GM12878 (cell line): ENCODE measurements around the gene CLIC5. TPM values are rescaled to one million over a fixed set of nuclear protein-coding genes. Genes with fewer than 3 reads are reported as not detected.
A peak's percentile ranks its signal among the peaks of the same experiment; 100 is the strongest.

Experiments used
- BMI1 ChIP-seq: fragments of 450-650 bp; IDR thresholded peaks from 2 replicates; pipeline ENCODE4 v1.6.1; 2016; ENCODE audit warnings: mild to moderate bottlenecking, moderate library complexity, borderline replicate concordance
- CHD1 ChIP-seq: IDR thresholded peaks from 2 replicates; pipeline ENCODE4 v1.6.1; 2012; ENCODE audit warnings: low read depth, low read length, improper control_type of control experiment
- CHD4 ChIP-seq: fragments of 200-600 bp; sonication (generic); IDR thresholded peaks from 2 replicates; pipeline ENCODE4 v1.6.1; 2016; ENCODE audit warnings: mild to moderate bottlenecking
- ETV6 ChIP-seq, 2 experiments: fragments of 450-650 bp in 1 of 2; IDR thresholded peaks in 1 of 2; conservative IDR thresholded peaks in 1 of 2; 2 replicates each; pipeline ENCODE4 v1.6.1; 2014; ENCODE audit warnings: antibody characterized with exemption in 1 of 2, borderline replicate concordance in 1 of 2, low read depth in 1 of 2, mild to moderate bottlenecking in 1 of 2, moderate library complexity in 1 of 2
- GATAD2B ChIP-seq: fragments of 450-650 bp; conservative IDR thresholded peaks from 2 replicates; pipeline ENCODE4 v1.6.1; 2017; ENCODE audit warnings: low read depth, mild to moderate bottlenecking, moderate library complexity
- LARP7 ChIP-seq: fragments of 450-650 bp; IDR thresholded peaks from 2 replicates; pipeline ENCODE4 v1.6.1; 2017; ENCODE audit warnings: mild to moderate bottlenecking
- MTA2 ChIP-seq: fragments of 450-650 bp; IDR thresholded peaks from 2 replicates; pipeline ENCODE4 v1.6.1; 2016; ENCODE audit warnings: low read depth, mild to moderate bottlenecking, moderate library complexity
- POLR2AphosphoS5 ChIP-seq: IDR thresholded peaks from 2 replicates; pipeline ENCODE4 v1.6.1; 2011; ENCODE audit warnings: mild to moderate bottlenecking, low read length, inconsistent platforms
- RB1 ChIP-seq: fragments of 450-650 bp; formaldehyde crosslinking; IDR thresholded peaks from 2 replicates; pipeline ENCODE4 v1.6.1; 2017; ENCODE audit warnings: mild to moderate bottlenecking, borderline replicate concordance
- SMARCA5 ChIP-seq: fragments of 450-650 bp; IDR thresholded peaks from 2 replicates; pipeline ENCODE4 v1.6.1; 2017; ENCODE audit warnings: mild to moderate bottlenecking
- SREBF2 ChIP-seq: IDR thresholded peaks from 2 replicates; pipeline ENCODE4 v1.6.1; 2012; ENCODE audit warnings: mild to moderate bottlenecking, low read length
- SUPT20H ChIP-seq: IDR thresholded peaks from 2 replicates; pipeline ENCODE4 v1.6.1; 2011; ENCODE audit warnings: low read depth, mild to moderate bottlenecking, low read length, moderate library complexity, borderline replicate concordance; ENCODE audit not compliant: control insufficient read depth
- TCF3 ChIP-seq: IDR thresholded peaks from 2 replicates; pipeline ENCODE4 v1.6.1; 2012; ENCODE audit warnings: low read depth, mild to moderate bottlenecking, low read length, borderline replicate concordance; ENCODE audit not compliant: insufficient read depth
- YBX1 ChIP-seq: fragments of 450-650 bp; IDR thresholded peaks from 2 replicates; pipeline ENCODE4 v1.6.1; 2016; ENCODE audit warnings: antibody characterized with exemption
- polyA plus RNA-seq, 11 experiments: library from polyadenylated mRNA; depleted of rRNA in 4 of 11; unstranded in 6 of 11; stranded (reverse) in 5 of 11; fragments of >200 nt; fragmentation: Nextera tagmentation in 4 of 11; fragmentation: Illumina TruSeq in 1 of 11; extraction: Ambion mirVana in 4 of 11; extraction: Trizol in 1 of 11; gene quantifications; 1 replicate in 1 of 11; 2 replicates in 10 of 11; pipeline versions ENCODE4 v1.2.1 to v1.2.3, GENCODE V29; 2011 to 2016; ENCODE audit warnings: inconsistent platforms in 2 of 11, missing spikeins in 2 of 11, low read depth in 1 of 11
- total RNA-seq, 4 experiments: library from RNA; depleted of rRNA in 3 of 4; stranded (reverse); fragments of >200 nt in 3 of 4; fragmentation: Illumina TruSeq in 1 of 4; extraction: Trizol in 1 of 4; gene quantifications; 2 replicates each; pipeline versions ENCODE4 v1.2.1 to v1.2.3, GENCODE V29; 2013 to 2021
- TF ChIP-seq, protein P1 (sequence below): IDR thresholded peaks from 2 replicates; pipeline ENCODE4 v1.6.1; 2012; ENCODE audit warnings: low read length, inconsistent platforms
- TF ChIP-seq, protein P2 (sequence below): fragments of 450-650 bp; IDR thresholded peaks from 2 replicates; pipeline ENCODE4 v1.6.1; 2014; ENCODE audit warnings: mild to moderate bottlenecking
- TF ChIP-seq, protein P3 (sequence below): fragments of 450-650 bp; IDR thresholded peaks from 2 replicates; pipeline ENCODE4 v1.6.1; 2017; ENCODE audit warnings: borderline replicate concordance
- TF ChIP-seq, protein P4 (sequence below): IDR thresholded peaks from 2 replicates; pipeline ENCODE4 v1.6.1; 2012; ENCODE audit warnings: improper control_type of control experiment, low read depth, low read length; ENCODE audit not compliant: insufficient replicate concordance
- TF ChIP-seq, protein P5 (sequence below), 3 experiments: IDR thresholded peaks in 2 of 3; conservative IDR thresholded peaks in 1 of 3; 2 replicates each; pipeline ENCODE4 v1.5.1; 2011; ENCODE audit warnings: low read depth in 3 of 3, low read length in 3 of 3, mild to moderate bottlenecking in 3 of 3, control low read depth in 2 of 3, moderate library complexity in 2 of 3, inconsistent platforms in 1 of 3, mixed read lengths in 1 of 3; ENCODE audit not compliant: control insufficient read depth in 2 of 3, insufficient read depth in 1 of 3; ENCODE audit errors: extremely low read depth in 1 of 3

CLIC5 gene
- total and polyA plus RNA-seq, 10 of the 15 experiments (the other 5 are each of a cell fraction or from before 2014, with no cell fraction given): 0.01 to 0.08 (median 0.02) TPM; not detected in 7

DNA sequence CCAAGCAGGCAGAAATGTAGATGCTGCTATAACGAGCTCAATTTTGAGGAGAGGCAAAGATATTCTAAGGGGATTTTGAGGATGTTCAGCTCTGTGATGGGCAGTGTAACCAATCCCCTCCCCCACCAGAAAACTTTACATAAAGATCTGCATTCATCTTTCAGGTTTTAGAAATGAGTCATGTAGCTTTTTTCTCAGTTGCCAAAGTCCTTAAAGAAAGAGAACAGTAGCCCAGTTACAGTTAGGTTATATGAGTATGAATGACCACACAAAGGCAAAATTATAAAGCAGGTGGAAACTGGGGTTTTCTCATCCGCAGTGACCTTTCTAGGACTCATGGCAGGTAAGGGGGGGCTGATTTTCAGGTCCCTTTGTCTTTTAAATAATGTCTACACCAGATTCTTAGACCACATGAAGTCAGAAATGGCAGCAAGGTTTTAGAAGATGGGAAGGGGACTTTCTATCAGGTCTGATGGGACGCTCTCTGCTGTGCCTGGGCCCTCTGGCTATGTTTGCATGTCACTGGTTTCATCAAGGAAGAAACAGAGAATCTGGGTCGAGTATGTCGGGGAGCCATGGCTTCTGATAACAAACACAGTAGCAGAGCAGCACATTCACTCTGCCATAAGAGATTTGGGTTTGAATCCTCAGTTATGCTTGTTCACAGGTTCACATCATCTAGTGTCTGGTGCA lies 94.7 kb downstream of the CLIC5 start (continued):
- TF ChIP-seq TCF3: no peak
- TF ChIP-seq, protein P1, sequence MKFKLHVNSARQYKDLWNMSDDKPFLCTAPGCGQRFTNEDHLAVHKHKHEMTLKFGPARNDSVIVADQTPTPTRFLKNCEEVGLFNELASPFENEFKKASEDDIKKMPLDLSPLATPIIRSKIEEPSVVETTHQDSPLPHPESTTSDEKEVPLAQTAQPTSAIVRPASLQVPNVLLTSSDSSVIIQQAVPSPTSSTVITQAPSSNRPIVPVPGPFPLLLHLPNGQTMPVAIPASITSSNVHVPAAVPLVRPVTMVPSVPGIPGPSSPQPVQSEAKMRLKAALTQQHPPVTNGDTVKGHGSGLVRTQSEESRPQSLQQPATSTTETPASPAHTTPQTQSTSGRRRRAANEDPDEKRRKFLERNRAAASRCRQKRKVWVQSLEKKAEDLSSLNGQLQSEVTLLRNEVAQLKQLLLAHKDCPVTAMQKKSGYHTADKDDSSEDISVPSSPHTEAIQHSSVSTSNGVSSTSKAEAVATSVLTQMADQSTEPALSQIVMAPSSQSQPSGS: peak; percentile 86
- TF ChIP-seq SREBF2: no peak
- TF ChIP-seq, protein P2, sequence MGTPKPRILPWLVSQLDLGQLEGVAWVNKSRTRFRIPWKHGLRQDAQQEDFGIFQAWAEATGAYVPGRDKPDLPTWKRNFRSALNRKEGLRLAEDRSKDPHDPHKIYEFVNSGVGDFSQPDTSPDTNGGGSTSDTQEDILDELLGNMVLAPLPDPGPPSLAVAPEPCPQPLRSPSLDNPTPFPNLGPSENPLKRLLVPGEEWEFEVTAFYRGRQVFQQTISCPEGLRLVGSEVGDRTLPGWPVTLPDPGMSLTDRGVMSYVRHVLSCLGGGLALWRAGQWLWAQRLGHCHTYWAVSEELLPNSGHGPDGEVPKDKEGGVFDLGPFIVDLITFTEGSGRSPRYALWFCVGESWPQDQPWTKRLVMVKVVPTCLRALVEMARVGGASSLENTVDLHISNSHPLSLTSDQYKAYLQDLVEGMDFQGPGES: no peak
- no peak for TF ChIP-seq YBX1
- TF ChIP-seq SUPT20H: no peak
- 0 out of 2 replicates have a peak, but pooled peaks have one; percentile 33 for TF ChIP-seq SMARCA5
- TF ChIP-seq ETV6 (conservative IDR thresholded peaks at IDR 0.05 in 1 of 2, IDR thresholded peaks at IDR 0.05 in 1 of 2; ENCODE audit: borderline replicate concordance in 1 of 2, low read depth in 1 of 2): peak in 1 of 2 experiments; percentile 72; a peak in 1 of 4 replicates
- TF ChIP-seq CHD1: no peak
- TF ChIP-seq, protein P3, sequence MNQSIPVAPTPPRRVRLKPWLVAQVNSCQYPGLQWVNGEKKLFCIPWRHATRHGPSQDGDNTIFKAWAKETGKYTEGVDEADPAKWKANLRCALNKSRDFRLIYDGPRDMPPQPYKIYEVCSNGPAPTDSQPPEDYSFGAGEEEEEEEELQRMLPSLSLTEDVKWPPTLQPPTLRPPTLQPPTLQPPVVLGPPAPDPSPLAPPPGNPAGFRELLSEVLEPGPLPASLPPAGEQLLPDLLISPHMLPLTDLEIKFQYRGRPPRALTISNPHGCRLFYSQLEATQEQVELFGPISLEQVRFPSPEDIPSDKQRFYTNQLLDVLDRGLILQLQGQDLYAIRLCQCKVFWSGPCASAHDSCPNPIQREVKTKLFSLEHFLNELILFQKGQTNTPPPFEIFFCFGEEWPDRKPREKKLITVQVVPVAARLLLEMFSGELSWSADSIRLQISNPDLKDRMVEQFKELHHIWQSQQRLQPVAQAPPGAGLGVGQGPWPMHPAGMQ: no peak
- no peak for TF ChIP-seq POLR2AphosphoS5
- TF ChIP-seq RB1: no peak
- TF ChIP-seq BMI1: no peak
- peak; percentile 61; the same call in 1 of the 2 replicates for TF ChIP-seq MTA2
- TF ChIP-seq, protein P4, sequence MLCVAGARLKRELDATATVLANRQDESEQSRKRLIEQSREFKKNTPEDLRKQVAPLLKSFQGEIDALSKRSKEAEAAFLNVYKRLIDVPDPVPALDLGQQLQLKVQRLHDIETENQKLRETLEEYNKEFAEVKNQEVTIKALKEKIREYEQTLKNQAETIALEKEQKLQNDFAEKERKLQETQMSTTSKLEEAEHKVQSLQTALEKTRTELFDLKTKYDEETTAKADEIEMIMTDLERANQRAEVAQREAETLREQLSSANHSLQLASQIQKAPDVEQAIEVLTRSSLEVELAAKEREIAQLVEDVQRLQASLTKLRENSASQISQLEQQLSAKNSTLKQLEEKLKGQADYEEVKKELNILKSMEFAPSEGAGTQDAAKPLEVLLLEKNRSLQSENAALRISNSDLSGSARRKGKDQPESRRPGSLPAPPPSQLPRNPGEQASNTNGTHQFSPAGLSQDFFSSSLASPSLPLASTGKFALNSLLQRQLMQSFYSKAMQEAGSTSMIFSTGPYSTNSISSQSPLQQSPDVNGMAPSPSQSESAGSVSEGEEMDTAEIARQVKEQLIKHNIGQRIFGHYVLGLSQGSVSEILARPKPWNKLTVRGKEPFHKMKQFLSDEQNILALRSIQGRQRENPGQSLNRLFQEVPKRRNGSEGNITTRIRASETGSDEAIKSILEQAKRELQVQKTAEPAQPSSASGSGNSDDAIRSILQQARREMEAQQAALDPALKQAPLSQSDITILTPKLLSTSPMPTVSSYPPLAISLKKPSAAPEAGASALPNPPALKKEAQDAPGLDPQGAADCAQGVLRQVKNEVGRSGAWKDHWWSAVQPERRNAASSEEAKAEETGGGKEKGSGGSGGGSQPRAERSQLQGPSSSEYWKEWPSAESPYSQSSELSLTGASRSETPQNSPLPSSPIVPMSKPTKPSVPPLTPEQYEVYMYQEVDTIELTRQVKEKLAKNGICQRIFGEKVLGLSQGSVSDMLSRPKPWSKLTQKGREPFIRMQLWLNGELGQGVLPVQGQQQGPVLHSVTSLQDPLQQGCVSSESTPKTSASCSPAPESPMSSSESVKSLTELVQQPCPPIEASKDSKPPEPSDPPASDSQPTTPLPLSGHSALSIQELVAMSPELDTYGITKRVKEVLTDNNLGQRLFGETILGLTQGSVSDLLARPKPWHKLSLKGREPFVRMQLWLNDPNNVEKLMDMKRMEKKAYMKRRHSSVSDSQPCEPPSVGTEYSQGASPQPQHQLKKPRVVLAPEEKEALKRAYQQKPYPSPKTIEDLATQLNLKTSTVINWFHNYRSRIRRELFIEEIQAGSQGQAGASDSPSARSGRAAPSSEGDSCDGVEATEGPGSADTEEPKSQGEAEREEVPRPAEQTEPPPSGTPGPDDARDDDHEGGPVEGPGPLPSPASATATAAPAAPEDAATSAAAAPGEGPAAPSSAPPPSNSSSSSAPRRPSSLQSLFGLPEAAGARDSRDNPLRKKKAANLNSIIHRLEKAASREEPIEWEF: no peak
- no peak for TF ChIP-seq CHD4
- no peak for TF ChIP-seq GATAD2B
- TF ChIP-seq, protein P5, sequence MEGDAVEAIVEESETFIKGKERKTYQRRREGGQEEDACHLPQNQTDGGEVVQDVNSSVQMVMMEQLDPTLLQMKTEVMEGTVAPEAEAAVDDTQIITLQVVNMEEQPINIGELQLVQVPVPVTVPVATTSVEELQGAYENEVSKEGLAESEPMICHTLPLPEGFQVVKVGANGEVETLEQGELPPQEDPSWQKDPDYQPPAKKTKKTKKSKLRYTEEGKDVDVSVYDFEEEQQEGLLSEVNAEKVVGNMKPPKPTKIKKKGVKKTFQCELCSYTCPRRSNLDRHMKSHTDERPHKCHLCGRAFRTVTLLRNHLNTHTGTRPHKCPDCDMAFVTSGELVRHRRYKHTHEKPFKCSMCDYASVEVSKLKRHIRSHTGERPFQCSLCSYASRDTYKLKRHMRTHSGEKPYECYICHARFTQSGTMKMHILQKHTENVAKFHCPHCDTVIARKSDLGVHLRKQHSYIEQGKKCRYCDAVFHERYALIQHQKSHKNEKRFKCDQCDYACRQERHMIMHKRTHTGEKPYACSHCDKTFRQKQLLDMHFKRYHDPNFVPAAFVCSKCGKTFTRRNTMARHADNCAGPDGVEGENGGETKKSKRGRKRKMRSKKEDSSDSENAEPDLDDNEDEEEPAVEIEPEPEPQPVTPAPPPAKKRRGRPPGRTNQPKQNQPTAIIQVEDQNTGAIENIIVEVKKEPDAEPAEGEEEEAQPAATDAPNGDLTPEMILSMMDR (IDR thresholded peaks at IDR 0.05 in 2 of 3, conservative IDR thresholded peaks at IDR 0.05 in 1 of 3; ENCODE audit: control insufficient read depth in 2 of 3, extremely low read depth in 1 of 3, insufficient read depth in 1 of 3, low read depth in 3 of 3, low read length in 3 of 3): no peak
- no peak for TF ChIP-seq LARP7
